ENCODE measurements around the gene MAB21L3. TPM values are rescaled to one million over a fixed set of nuclear protein-coding genes. Genes with fewer than 3 reads are reported as not detected.

The MAB21L3 gene
- total RNA-seq, 1 donor from 2014 or later = 0.20 TPM

DNA sequence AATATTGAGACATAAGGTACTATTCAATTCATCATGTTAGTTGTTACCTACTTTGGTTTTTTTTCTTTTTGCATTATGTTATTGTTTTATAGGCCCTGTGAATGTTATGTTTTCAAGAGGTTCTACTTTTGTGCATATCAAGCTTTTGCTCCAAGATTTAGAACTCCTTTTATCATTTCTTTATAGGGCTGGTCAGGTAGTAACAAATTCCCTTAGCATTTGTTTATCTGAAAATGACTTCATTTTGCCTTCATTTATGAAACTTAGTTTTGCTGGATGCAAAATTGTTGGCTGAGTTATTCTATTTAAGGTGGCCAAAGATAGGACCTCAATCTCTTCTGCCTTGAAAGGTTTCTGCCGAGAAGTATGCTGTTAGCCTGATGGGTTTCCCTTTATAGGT, 21.3 kb upstream of the MAB21L3 start:
- Mint-ChIP-seq H3K4me1 (ENCODE audit: low read depth) (no peaks in the 10 kb centered on the region), H3K4me3 (ENCODE audit: unreplicated experiment) (no peak overlapping the region), H3K27ac (ENCODE audit: unreplicated experiment) (no peak overlapping the region), H3K27me3 (ENCODE audit: low read depth) (no peaks in the 10 kb centered on the region), H3K9me3 (ENCODE audit: low read depth) (peaks cover 51% of the 10 kb centered on the region), H3K36me3 (ENCODE audit: low read depth) (peaks cover 44% of the 10 kb centered on the region)
- no peak for DNase-seq (ENCODE audit: low spot score)
- TF ChIP-seq, protein P1, sequence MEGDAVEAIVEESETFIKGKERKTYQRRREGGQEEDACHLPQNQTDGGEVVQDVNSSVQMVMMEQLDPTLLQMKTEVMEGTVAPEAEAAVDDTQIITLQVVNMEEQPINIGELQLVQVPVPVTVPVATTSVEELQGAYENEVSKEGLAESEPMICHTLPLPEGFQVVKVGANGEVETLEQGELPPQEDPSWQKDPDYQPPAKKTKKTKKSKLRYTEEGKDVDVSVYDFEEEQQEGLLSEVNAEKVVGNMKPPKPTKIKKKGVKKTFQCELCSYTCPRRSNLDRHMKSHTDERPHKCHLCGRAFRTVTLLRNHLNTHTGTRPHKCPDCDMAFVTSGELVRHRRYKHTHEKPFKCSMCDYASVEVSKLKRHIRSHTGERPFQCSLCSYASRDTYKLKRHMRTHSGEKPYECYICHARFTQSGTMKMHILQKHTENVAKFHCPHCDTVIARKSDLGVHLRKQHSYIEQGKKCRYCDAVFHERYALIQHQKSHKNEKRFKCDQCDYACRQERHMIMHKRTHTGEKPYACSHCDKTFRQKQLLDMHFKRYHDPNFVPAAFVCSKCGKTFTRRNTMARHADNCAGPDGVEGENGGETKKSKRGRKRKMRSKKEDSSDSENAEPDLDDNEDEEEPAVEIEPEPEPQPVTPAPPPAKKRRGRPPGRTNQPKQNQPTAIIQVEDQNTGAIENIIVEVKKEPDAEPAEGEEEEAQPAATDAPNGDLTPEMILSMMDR (IDR thresholded peaks at IDR 0.05) = no peak

DNA sequence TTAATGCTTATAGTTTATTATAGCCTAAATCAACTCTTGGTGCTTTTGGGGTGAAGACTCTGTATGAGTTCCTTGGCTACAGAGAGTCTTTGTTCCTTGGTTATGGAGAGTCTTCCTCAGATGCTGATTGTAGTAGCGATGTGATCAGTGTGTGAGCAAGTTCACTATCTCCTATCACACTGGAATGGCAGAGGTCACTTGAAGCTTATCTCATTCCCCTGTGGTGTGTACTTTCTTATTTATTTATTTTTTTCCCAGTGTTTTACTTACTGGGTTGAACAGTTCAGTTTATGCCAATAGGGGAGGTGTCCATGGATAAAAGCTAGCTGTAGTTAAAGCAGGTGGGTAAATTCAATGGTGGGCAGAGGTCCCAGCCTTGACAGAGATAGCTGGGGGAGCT, 20.1 kb upstream of the MAB21L3 start:
- Mint-ChIP-seq H3K4me3 (ENCODE audit: unreplicated experiment) (no peak overlapping the region), H3K36me3 (ENCODE audit: low read depth) (peaks cover 45% of the 10 kb centered on the region), H3K4me1 (ENCODE audit: low read depth) (no peaks in the 10 kb centered on the region), H3K27me3 (ENCODE audit: low read depth) (no peaks in the 10 kb centered on the region), H3K9me3 (ENCODE audit: low read depth) (peaks cover 53% of the 10 kb centered on the region), H3K27ac (ENCODE audit: unreplicated experiment) (no peak overlapping the region)
- no peak for DNase-seq (ENCODE audit: low spot score)
- TF ChIP-seq, protein P1 (IDR thresholded peaks at IDR 0.05) = no peak

DNA sequence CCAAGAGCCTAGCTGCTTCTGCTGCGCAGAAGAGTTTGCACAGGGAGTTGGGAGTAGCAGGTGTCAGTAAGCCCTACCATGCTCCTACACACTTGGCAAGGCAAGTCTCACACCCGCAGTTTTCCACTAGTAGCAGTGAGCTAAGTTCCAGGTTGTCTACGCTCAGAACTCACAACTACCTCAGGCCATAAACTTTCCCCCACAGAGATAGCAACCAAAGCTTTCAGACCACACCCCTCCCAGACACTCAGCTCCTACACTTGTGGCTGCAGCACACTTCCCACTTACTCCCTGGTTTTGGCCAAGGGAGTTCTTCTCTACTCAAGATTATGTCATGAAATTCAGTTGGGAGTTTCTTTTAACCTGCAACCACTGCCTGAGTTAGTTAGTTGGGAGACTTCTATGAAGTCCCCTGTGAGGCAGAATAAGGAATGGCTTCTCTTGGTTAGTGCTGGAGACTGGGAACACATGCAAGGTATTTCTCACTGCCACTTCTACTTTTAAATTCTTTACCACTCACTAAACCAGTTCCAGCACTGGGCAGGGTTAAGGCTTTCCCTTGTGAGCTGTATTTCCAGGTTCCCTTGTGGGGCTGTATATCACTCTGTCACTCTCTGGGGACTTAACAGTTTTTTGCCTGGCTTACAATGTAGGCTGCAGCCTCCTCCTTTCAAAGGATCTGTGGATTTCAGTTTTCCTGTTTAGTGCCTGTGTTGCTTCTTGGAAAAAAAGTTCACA, 18.3 kb upstream of the MAB21L3 start:
- Mint-ChIP-seq H3K27ac (ENCODE audit: unreplicated experiment) (no peak overlapping the region), H3K4me1 (ENCODE audit: low read depth) (no peaks in the 10 kb centered on the region), H3K9me3 (ENCODE audit: low read depth) (peaks cover 46% of the 10 kb centered on the region), H3K4me3 (ENCODE audit: unreplicated experiment) (no peak overlapping the region), H3K36me3 (ENCODE audit: low read depth) (peaks cover 43% of the 10 kb centered on the region), H3K27me3 (ENCODE audit: low read depth) (no peaks in the 10 kb centered on the region)
- TF ChIP-seq, protein P1 (IDR thresholded peaks at IDR 0.05) = no peak
- DNase-seq (ENCODE audit: low spot score) = no peak

DNA sequence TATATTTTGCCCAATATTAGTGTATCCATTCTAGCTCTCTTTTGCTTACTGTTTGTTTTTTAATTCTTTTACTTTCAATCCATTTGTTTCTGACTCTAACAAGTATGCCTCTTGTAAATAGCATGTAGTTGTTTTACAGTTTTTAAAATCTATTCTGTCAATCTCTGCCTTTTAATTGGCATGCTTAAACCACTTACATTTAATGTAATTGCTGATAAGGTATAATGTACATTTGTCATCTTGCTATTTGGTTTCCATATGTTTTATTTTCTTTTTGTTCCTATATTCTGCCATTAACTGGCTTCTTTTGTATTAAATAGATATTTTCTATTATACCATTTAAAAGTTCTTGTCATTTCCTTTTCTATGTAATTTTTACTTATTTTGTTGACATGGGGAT, 16.2 kb upstream of the MAB21L3 start:
- Mint-ChIP-seq H3K27ac (ENCODE audit: unreplicated experiment) (no peak overlapping the region), H3K27me3 (ENCODE audit: low read depth) (no peaks in the 10 kb centered on the region), H3K9me3 (ENCODE audit: low read depth) (peaks cover 29% of the 10 kb centered on the region), H3K36me3 (ENCODE audit: low read depth) (peaks cover 26% of the 10 kb centered on the region), H3K4me3 (ENCODE audit: unreplicated experiment) (no peak overlapping the region), H3K4me1 (ENCODE audit: low read depth) (no peaks in the 10 kb centered on the region)
- TF ChIP-seq, protein P1 (IDR thresholded peaks at IDR 0.05) = no peak
- DNase-seq (ENCODE audit: low spot score) = no peak

DNA sequence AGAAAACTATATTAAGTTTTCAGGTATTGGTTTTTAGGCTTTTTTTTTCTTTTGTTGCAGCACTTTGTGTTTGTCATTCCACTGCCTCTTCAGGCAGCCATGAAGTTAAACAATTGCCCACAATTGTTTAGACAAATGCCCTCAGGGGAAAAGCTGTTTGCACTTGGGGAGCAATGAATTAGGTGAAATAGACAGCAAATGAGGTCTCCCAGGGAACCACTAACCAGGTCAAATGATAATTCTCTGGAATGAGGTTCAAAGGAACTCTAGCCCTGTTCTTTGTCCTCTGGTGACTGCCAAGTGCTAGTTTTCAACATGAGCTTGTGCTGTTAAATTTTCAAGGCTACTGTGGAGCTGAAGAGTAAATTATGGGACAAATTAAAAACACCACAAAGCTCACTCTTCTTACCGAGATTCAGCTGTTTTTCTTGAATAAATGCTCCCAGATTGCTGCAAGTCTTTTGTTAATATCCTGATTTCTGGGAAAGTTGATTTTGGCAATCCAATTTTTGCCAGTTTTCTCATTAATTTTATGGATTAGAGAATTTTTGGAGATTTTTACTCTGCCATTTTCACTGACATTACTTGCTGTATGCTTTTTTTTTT, 15.1 kb upstream of the MAB21L3 start:
- DNase-seq (ENCODE audit: low spot score) = no peak
- H3K36me3 Mint-ChIP-seq (ENCODE audit: low read depth) = peaks cover 19% of the 10 kb centered on the region
- no peak overlapping the region for H3K27ac Mint-ChIP-seq (ENCODE audit: unreplicated experiment)
- TF ChIP-seq, protein P1 (IDR thresholded peaks at IDR 0.05) = no peak
- no peaks in the 10 kb centered on the region for H3K27me3 Mint-ChIP-seq (ENCODE audit: low read depth)
- no peak overlapping the region for H3K4me3 Mint-ChIP-seq (ENCODE audit: unreplicated experiment)
- no peaks in the 10 kb centered on the region for H3K4me1 Mint-ChIP-seq (ENCODE audit: low read depth)
- peaks cover 20% of the 10 kb centered on the region for H3K9me3 Mint-ChIP-seq (ENCODE audit: low read depth)
